ENCODE measurements around the gene PLA2R1. TPM values are rescaled to one million over a fixed set of nuclear protein-coding genes. Genes with fewer than 3 reads are reported as not detected.

Gene PLA2R1
- total RNA-seq, 4 donors from 2014 or later = 11.6 to 49.2 (median 30.5) TPM

- TF ChIP-seq POLR2A (IDR thresholded peaks at IDR 0.05) = no peak
- no peak for TF ChIP-seq CTCF (IDR thresholded peaks at IDR 0.05)
- H3K27me3 ChIP-seq = no peaks in the 10 kb centered on the region
- H3K4me1 ChIP-seq = no peaks in the 10 kb centered on the region
- DNase-seq = no peak
- no peaks in the 10 kb centered on the region for H3K9me3 ChIP-seq
- H3K36me3 ChIP-seq = no peaks in the 10 kb centered on the region
- no peak overlapping the region for H3K4me3 ChIP-seq
- no peak overlapping the region for H3K27ac ChIP-seq
These were observed 120.7 kb downstream of the PLA2R1 start for GRCh38 chr2:159941729-159942128.

- no peaks in the 10 kb centered on the region for H3K9me3 ChIP-seq
- no peak for DNase-seq
- no peaks in the 10 kb centered on the region for H3K36me3 ChIP-seq
- H3K4me3 ChIP-seq = no peak overlapping the region
- H3K27me3 ChIP-seq = no peaks in the 10 kb centered on the region
- H3K27ac ChIP-seq = no peak overlapping the region
- TF ChIP-seq POLR2A (IDR thresholded peaks at IDR 0.05) (no peak), CTCF (IDR thresholded peaks at IDR 0.05) (peak in 1 of 6 experiments; percentile 17)
- H3K4me1 ChIP-seq = no peaks in the 10 kb centered on the region
These were observed 122.5 kb downstream of the PLA2R1 start for GRCh38 chr2:159939946-159940345.

GRCh38 chr2:159938395-159938794 is 124.0 kb downstream of the PLA2R1 start:
- Histone ChIP-seq H3K4me3 (no peak overlapping the region), H3K27me3 (no peaks in the 10 kb centered on the region), H3K36me3 (no peaks in the 10 kb centered on the region), H3K4me1 (no peaks in the 10 kb centered on the region), H3K27ac (no peak overlapping the region), H3K9me3 (no peaks in the 10 kb centered on the region)
- DNase-seq = no peak
- TF ChIP-seq POLR2A (IDR thresholded peaks at IDR 0.05) (no peak), CTCF (IDR thresholded peaks at IDR 0.05) (no peak)

GRCh38 chr2:159936471-159936870 is 125.9 kb downstream of the PLA2R1 start:
- TF ChIP-seq CTCF (IDR thresholded peaks at IDR 0.05) (no peak), POLR2A (IDR thresholded peaks at IDR 0.05) (no peak)
- no peak for DNase-seq

GRCh38 chr2:159933727-159934049 is 128.7 kb downstream of the PLA2R1 start:
- H3K9me3 ChIP-seq = no peaks in the 10 kb centered on the region
- no peaks in the 10 kb centered on the region for H3K27me3 ChIP-seq
- no peak overlapping the region for H3K27ac ChIP-seq
- H3K4me3 ChIP-seq = no peak overlapping the region
- H3K4me1 ChIP-seq = no peaks in the 10 kb centered on the region
- no peak for DNase-seq
- H3K36me3 ChIP-seq = no peaks in the 10 kb centered on the region
- TF ChIP-seq POLR2A (IDR thresholded peaks at IDR 0.05) = no peak
- no peak for TF ChIP-seq CTCF (IDR thresholded peaks at IDR 0.05)

More at GRCh38 chr2:159936471-159936870, 125.9 kb downstream of the PLA2R1 start:
- H3K4me3 ChIP-seq = no peak overlapping the region
- no peak overlapping the region for H3K27ac ChIP-seq
- H3K4me1 ChIP-seq = no peaks in the 10 kb centered on the region
- no peaks in the 10 kb centered on the region for H3K9me3 ChIP-seq
- no peaks in the 10 kb centered on the region for H3K36me3 ChIP-seq
- no peaks in the 10 kb centered on the region for H3K27me3 ChIP-seq

- no peaks in the 10 kb centered on the region for H3K36me3 ChIP-seq
- DNase-seq = no peak
- H3K4me3 ChIP-seq = no peak overlapping the region
- TF ChIP-seq POLR2A (IDR thresholded peaks at IDR 0.05) (no peak), CTCF (IDR thresholded peaks at IDR 0.05) (no peak)
- no peak overlapping the region for H3K27ac ChIP-seq
- no peaks in the 10 kb centered on the region for H3K4me1 ChIP-seq
- no peaks in the 10 kb centered on the region for H3K9me3 ChIP-seq
- no peaks in the 10 kb centered on the region for H3K27me3 ChIP-seq
These were observed 129.2 kb downstream of the PLA2R1 start for GRCh38 chr2:159933040-159933726.
